HepG2 (cell line): ENCODE results near the gene YWHAB. TPM values are rescaled to one million over a fixed set of nuclear protein-coding genes. Genes with fewer than 3 reads are reported as not detected.

Experiments
- ARHGAP35 ChIP-seq: sonication (generic); formaldehyde crosslinking; IDR thresholded peaks from 2 replicates; pipeline ENCODE4 v1.9.0; 2022; ENCODE audit warnings: mild to moderate bottlenecking, inconsistent platforms, moderate library complexity, missing genetic modification reagents, borderline replicate concordance
- DMTF1 ChIP-seq: sonication (generic); formaldehyde crosslinking; IDR thresholded peaks from 2 replicates; pipeline ENCODE4 v1.4.0; 2020; ENCODE audit warnings: mild to moderate bottlenecking, missing genetic modification reagents
- LRRFIP1 ChIP-seq: sonication (generic); formaldehyde crosslinking; conservative IDR thresholded peaks from 2 replicates; pipeline ENCODE4 v1.4.0; 2020; ENCODE audit warnings: missing genetic modification reagents
- MEIS1 ChIP-seq: sonication (generic); formaldehyde crosslinking; IDR thresholded peaks from 2 replicates; pipeline ENCODE4 v1.9.0; 2021; ENCODE audit warnings: mild to moderate bottlenecking, missing genetic modification reagents, moderate library complexity, borderline replicate concordance
- NR3C1 ChIP-seq: sonication (generic); formaldehyde crosslinking; IDR thresholded peaks from 2 replicates; pipeline ENCODE4 v1.4.0; 2020; ENCODE audit warnings: missing genetic modification reagents
- PHF5A ChIP-seq: IDR thresholded peaks from one replicate; pipeline ENCODE4 v1.6.1; 2018; ENCODE audit warnings: low read depth, missing genetic modification reagents; ENCODE audit not compliant: unreplicated experiment
- POGK ChIP-seq: sonication (generic); formaldehyde crosslinking; conservative IDR thresholded peaks from 2 replicates; pipeline ENCODE4 v1.8.0; 2022; ENCODE audit warnings: mild to moderate bottlenecking, moderate library complexity, missing genetic modification reagents
- RBFOX2 ChIP-seq: fragments of 200-400 bp; formaldehyde crosslinking; IDR thresholded peaks from 2 replicates; pipeline ENCODE4 v1.6.1; 2017; ENCODE audit warnings: low read depth, mild to moderate bottlenecking, low read length
- RFXAP ChIP-seq: sonication (generic); formaldehyde crosslinking; IDR thresholded peaks from 2 replicates; pipeline ENCODE4 v1.4.0; 2020; ENCODE audit warnings: missing genetic modification reagents, borderline replicate concordance
- SPEN ChIP-seq: sonication (generic); formaldehyde crosslinking; IDR thresholded peaks from 2 replicates; pipeline ENCODE4 v1.5.1; 2020; ENCODE audit warnings: low read depth, mild to moderate bottlenecking, missing genetic modification reagents
- STAT5B ChIP-seq: sonication (generic); formaldehyde crosslinking; IDR thresholded peaks from 2 replicates; pipeline ENCODE4 v1.4.0; 2020; ENCODE audit warnings: missing genetic modification reagents
- THAP8 ChIP-seq: sonication (generic); formaldehyde crosslinking; IDR thresholded peaks from 2 replicates; pipeline ENCODE4 v1.5.1; 2020; ENCODE audit warnings: missing genetic modification reagents, mild to moderate bottlenecking, borderline replicate concordance
- ZBTB46 ChIP-seq: sonication (generic); formaldehyde crosslinking; IDR thresholded peaks from 2 replicates; pipeline ENCODE4 v1.4.0; 2020; ENCODE audit warnings: mild to moderate bottlenecking, missing genetic modification reagents, borderline replicate concordance
- ZFAT ChIP-seq: sonication (generic); formaldehyde crosslinking; conservative IDR thresholded peaks from 2 replicates; pipeline ENCODE4 v1.8.1; 2023; ENCODE audit warnings: missing genetic modification reagents, inconsistent platforms
- ZNF121 ChIP-seq: sonication (generic); formaldehyde crosslinking; IDR thresholded peaks from 2 replicates; pipeline ENCODE4 v1.5.0; 2020; ENCODE audit warnings: mild to moderate bottlenecking, missing genetic modification reagents
- ZNF20 ChIP-seq: sonication (generic); formaldehyde crosslinking; IDR thresholded peaks from 2 replicates; pipeline ENCODE4 v1.4.0; 2020; ENCODE audit warnings: mild to moderate bottlenecking, moderate library complexity, missing genetic modification reagents
- ZNF552 ChIP-seq: sonication (generic); formaldehyde crosslinking; IDR thresholded peaks from 2 replicates; pipeline ENCODE4 v1.9.0; 2022; ENCODE audit warnings: missing genetic modification reagents, mild to moderate bottlenecking, borderline replicate concordance
- ZNF557 ChIP-seq: sonication (generic); formaldehyde crosslinking; IDR thresholded peaks from 2 replicates; pipeline ENCODE4 v1.4.0; 2020; ENCODE audit warnings: missing genetic modification reagents
- ZNF766 ChIP-seq: sonication (generic); formaldehyde crosslinking; IDR thresholded peaks from 2 replicates; pipeline ENCODE4 v1.5.0; 2020; ENCODE audit warnings: missing genetic modification reagents, borderline replicate concordance
- polyA plus RNA-seq, 8 experiments: library from polyadenylated mRNA; depleted of rRNA in 3 of 8; stranded (reverse) in 7 of 8; unstranded in 1 of 8; fragments of >200 nt; fragmentation: Illumina TruSeq in 4 of 8; extraction: Trizol in 4 of 8; gene quantifications; 2 replicates each; pipeline versions ENCODE4 v1.2.1 to v1.2.3, GENCODE V29; 2011 to 2016; ENCODE audit warnings: low read depth in 4 of 8, missing spikeins in 1 of 8, mixed read lengths in 1 of 8; ENCODE audit not compliant: insufficient read depth in 1 of 8
- total RNA-seq, 5 experiments: library from RNA; depleted of rRNA; stranded (reverse); fragments of >200 nt; fragmentation: Illumina TruSeq; extraction: Trizol; gene quantifications; 2 replicates each; pipeline ENCODE4 v1.2.3, GENCODE V29; 2016; ENCODE audit warnings: low read depth in 1 of 5

Gene YWHAB
- total and polyA plus RNA-seq, 2 of the 13 experiments (the other 11 are each of a cell fraction or from before 2014, with no cell fraction given): 77.2 to 121 TPM

GRCh38 chr20:44911264-44911921 lies 25.9 kb downstream of the YWHAB start (continued):
- TF ChIP-seq POGK (CRISPR knock-in tag): no peak
- no peak for TF ChIP-seq ZNF552 (CRISPR knock-in tag)
- no peak; the same call in 1 of the 2 replicates for TF ChIP-seq ZNF121 (CRISPR knock-in tag)
- no peak for TF ChIP-seq STAT5B (CRISPR knock-in tag)
- no peak for TF ChIP-seq ZFAT (CRISPR knock-in tag)
- TF ChIP-seq RFXAP (CRISPR knock-in tag): 0 out of 2 replicates have a peak, but pooled peaks have one; percentile 74
- TF ChIP-seq ZNF557 (CRISPR knock-in tag): no peak
- TF ChIP-seq RBFOX2: peak; percentile 53; the same call in 1 of the 2 replicates
- no peak; the same call in none of the 2 replicates for TF ChIP-seq LRRFIP1 (CRISPR knock-in tag)
- peak; percentile 52; the same call in 1 of the 2 replicates for TF ChIP-seq MEIS1 (CRISPR knock-in tag)
- no peak for TF ChIP-seq ARHGAP35
- TF ChIP-seq DMTF1 (CRISPR knock-in tag): no peak
- TF ChIP-seq PHF5A (CRISPR knock-in tag): peak; percentile 85
- peak; percentile 85 for TF ChIP-seq SPEN (CRISPR knock-in tag)
- peak; percentile 76; the same call in 1 of the 2 replicates for TF ChIP-seq ZBTB46 (CRISPR knock-in tag)
- TF ChIP-seq ZNF20 (CRISPR knock-in tag): 0 out of 2 replicates have a peak, but pooled peaks have one; percentile 29
- TF ChIP-seq THAP8: no peak
- TF ChIP-seq ZNF766: peak; percentile 82; the same call in 1 of the 2 replicates
- no peak for TF ChIP-seq NR3C1 (CRISPR knock-in tag)
